NCI-H2107 (cell line): ENCODE results near the gene SLC35F5.
"Not testable (repeated sequence)": the region's sequence is repeated elsewhere in the genome, so short reads cannot be mapped to it uniquely, and the experiment has no call there.

ENCODE experiments used
- DNase-seq: peaks from one replicate; lab custom pipeline; 2025; lab: John Stamatoyannopoulos, UW

Gene SLC35F5

GRCh38 chr2:113755835-113756354 is 547 bp downstream of the SLC35F5 start:
- DNase-seq = no peak

DNA sequence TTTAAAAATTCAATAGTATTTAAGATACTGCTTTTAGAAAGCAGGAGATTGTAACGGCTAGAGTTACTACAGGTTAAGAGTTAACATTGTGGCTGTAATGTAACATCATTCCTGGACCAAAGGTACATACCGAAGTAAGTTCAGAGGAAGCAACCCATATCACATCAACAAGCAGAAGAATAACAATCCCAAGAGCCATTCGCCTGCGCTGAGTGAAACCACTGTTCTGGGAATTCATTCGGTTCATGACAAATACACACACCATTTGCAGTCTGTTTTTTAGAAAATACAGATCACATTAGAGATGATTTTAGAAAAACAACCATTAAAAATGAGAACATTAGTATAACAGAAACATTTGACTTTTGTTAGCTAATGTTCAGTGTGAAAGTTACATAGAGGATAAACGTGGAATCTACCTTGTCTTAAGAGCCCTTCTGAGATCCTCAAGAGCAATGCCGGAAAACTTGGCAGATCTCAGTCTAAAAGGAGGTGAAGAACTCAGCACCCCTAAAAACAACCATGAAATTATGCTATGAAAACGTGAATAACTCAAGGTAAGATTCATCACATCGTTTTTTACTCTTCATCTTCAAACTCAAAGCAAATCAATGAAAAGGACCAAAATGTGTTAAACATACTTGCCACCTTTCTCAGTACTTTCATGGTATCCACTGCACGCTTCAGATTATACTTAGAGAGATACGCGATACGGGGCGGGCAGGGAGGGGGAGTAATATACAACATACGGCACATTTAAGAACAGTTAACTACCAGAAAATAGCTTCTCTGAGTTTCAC is 1.2 kb downstream of the SLC35F5 start:
- no peak for DNase-seq

DNA sequence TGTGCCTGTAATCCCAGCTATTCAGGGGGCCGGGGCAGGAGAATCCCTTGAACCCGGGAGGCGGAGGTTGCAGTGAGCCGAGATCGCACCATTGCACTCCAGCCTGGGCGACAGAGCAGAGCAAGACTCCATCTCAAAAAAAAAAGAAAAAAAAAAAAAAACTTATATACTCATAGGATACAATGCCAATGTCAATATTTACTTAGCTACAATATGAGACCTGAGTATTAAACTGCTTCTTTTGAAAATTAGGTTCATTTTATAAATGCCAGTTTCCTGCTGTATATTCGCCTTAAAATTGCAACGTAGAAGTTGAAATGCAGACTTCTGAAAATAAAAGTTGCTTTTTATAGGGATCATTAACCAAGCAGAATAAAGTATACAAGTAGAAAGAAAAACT is 2.3 kb downstream of the SLC35F5 start:
- DNase-seq = no peak

GRCh38 chr2:113750385-113750784 is 6.1 kb downstream of the SLC35F5 start:
- no peak for DNase-seq

DNA sequence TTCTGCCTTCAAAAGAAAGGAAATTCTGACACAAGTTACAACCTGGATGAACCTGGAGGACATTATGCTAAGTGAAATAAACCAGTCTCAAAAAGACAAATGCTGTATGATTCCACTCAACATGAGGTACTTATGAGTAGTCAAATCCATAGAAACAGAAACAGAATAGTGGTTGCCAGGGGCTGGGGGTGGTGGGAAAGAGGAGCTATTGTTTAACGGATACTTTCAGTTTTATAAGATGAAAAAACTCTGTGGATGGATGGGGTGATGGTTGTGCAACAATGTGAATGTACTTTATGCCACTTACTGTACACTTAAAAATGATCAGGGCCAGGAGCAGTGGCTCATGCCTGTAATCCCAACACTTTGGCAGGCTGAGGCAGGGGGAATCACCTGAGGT is 15.4 kb downstream of the SLC35F5 start:
- DNase-seq = no peak

GRCh38 chr2:113739849-113740248 is 16.6 kb downstream of the SLC35F5 start:
- no peak for DNase-seq

DNA sequence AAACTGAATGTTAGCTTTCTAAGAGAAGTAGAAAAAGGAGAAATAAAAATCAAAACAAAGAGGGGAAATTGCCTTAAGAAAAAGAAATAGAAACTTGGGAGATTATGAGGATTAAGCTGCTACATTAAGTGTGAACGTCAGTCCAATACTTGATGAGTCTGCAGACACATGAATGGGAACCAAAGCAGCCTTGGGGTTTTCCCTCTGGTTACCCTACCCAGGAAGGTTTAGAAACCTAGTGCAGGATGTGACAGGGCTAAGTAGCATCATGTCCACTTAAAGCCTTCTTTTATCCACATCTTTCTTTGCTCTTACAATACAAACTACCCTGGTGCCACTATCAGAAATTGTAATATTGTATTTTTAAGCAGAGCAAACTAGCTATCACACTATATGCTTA is 22.3 kb downstream of the SLC35F5 start:
- no peak for DNase-seq

- no peak for DNase-seq
These were observed 32.4 kb downstream of the SLC35F5 start for GRCh38 chr2:113724010-113724409.

DNA sequence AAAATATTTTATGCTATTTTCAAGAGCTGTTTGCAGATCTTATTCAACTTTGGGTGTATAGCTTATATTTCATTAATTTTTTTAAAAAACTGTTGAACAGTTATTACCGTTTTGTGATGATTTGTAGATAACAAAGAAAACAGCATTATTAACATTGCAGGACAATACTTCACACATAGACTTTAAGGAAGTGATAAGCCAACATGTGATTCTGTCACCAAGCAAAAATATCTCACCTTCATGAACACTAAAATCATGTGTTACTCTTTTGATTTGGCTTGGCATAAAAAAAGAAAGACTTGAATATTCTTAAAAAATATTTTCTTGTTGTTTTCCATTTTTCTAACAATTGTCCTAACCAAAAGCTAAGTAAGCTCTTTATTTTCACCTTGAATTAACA is 33.0 kb downstream of the SLC35F5 start:
- no peak for DNase-seq

DNA sequence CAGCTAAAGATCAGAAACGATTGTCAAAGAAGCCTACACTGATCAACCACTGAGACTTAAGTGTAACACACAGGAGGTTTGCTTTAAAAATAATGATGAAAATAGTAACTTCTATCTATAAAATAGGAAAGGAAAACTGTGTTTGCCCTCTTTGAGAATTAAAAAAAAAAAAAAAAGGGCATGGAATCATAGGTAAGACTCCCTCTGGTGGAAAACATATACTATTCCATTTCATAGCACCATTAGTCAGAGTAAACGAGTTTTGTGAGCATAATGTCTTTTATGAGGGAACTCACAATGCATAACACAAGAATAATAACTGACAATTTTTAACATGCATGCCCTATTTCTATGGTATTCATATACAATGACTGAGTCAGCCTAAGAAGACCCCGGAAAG is 36.3 kb downstream of the SLC35F5 start:
- no peak for DNase-seq

- no peak for DNase-seq
These were observed 40.2 kb downstream of the SLC35F5 start for GRCh38 chr2:113716291-113716690.

DNA sequence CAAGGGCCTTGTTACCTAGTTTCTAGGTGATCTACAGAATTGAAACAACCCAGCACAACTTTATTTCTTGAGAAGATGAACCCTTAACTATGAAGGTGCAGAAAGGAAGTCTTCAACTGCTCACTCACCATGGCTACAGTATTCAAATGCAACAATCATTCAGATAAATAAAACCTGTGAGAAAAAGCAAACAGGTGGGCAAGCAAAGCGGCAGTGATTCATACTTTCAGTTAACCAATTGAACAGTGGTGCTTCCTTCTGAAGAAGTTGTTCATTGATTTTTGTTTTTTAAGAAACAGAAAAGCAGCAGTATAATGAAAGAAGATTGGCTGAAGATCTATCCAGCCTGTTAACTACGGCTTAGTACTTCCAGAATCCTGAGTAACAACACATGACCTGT is 43.5 kb downstream of the SLC35F5 start:
- DNase-seq = no peak

DNA sequence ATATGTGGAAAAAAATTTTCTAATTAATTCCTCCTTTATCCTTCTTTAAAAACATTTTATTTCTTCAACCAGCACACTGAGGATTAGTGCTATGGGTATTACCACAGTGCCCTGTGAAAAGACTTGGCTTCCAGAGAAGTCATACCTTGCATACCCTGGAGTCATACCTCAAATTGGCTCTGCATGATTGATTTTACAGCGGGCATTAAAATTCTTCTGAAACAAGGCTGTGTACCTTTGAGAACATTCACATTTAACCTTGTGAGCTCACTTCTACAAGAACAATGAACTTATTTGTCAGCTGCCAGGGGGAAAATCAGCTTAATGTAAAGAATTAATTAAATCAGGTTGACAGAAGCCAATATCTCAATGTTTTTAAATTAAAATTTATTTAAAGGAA is 44.6 kb downstream of the SLC35F5 start:
- DNase-seq = no peak

- no peak for DNase-seq
These were observed 47.4 kb downstream of the SLC35F5 start for GRCh38 chr2:113709022-113709421.

DNA sequence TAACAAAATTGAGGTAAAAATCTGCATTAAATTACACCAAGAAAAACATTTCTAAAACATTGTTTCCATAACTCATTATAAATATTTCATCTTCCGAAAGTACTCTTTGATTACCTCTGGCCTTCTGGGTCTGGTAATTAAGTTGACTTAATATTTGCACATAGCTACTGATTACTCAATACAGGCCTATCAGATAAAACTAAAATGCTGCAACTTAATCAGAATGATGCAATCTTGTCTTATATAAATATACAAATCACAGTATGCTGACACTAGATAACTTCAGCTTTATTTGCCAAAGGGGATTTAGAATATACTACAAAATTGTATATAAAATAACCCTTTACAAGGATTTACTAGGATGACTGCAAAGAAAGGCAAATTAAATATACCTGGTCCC is 49.3 kb downstream of the SLC35F5 start:
- DNase-seq = no peak

DNA sequence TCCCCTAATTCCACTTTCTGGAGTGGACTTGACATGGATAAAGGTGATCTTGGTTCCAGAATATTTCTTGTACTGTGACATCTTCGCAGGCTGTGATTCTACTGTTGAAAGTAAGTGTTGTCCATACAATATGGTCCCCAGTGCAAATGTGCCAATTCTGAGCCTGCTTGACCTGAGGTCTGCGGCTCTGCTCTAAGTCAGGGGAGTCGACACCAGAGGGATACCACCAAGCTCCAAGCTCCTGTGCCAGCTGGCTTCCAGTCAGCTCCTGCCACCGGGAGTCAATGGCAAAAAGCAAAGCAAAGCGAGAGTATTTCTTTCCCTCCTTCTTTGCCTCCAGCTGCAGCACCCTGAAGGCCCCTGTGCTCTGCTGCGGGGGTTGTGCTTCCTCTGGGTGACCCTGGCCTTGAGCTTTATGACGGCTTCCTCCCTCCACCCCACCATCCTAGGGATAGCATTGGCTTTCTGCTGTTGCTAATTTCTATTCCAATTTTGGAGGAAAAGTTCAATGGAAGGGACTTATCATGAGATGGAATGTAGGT is 50.4 kb downstream of the SLC35F5 start:
- DNase-seq = no peak

- DNase-seq = not testable (repeated sequence)
These were observed 52.0 kb downstream of the SLC35F5 start for GRCh38 chr2:113704300-113704993.

GRCh38 chr2:113703386-113704299 is 52.8 kb downstream of the SLC35F5 start:
- no peak for DNase-seq

DNA sequence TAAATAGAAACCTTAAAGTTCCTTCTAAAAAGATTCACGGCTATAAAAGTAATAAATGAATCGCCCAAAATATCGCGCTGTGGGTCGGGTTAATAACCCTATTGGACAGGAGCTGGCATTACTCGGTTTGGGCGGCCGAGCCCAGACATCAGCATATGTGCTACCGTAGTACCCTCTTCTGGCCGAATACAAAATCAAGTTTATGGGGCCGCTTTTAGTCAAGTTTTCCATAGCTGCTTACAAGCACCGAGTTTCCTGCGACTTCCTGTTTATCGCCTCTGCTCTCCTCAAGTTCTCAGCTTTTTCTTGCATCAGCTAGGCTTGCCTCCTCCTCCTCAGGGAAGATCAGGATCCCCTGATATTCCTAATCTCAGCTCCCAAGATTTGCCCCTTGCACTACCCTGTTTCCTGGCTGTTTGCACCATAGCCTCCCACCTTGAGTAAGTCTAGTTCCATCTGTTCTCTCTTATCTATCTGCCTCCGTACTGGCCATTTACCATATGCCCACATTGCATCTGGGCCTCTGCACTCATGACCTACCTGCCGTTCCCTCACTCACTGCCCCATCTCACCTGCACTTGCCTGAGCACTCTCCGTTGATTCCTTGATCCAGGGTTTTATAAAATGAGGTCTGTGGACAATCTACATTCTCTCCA is 56.1 kb downstream of the SLC35F5 start:
- no peak for DNase-seq

- no peak for DNase-seq
These were observed 57.5 kb downstream of the SLC35F5 start for GRCh38 chr2:113698892-113699447.

GRCh38 chr2:113698251-113698650 is 58.2 kb downstream of the SLC35F5 start:
- DNase-seq = not testable (repeated sequence)
